CD14-positive monocyte (primary cell): ENCODE measurements around the gene CRY2. TPM values are rescaled to one million over a fixed set of nuclear protein-coding genes. Genes with fewer than 3 reads are reported as not detected.

ENCODE experiments used
- DNase-seq, 3 donors: peaks; one replicate each; pipeline ENCODE4 v3.0.0-alpha.2; 2011 to 2022
- H2AFZ ChIP-seq: 2 replicates; pipeline ENCODE4 v1.6.0; 2012; ENCODE audit warnings: mild to moderate bottlenecking, low read depth, low read length, inconsistent platforms; ENCODE audit not compliant: insufficient read depth, poor library complexity, severe bottlenecking
- H3K27ac ChIP-seq, 2 donors: 1 replicate in 1 of 2; 2 replicates in 1 of 2; pipeline ENCODE4 v1.5.1; 2012 to 2013; ENCODE audit warnings: low read length in 2 of 2, control low read depth in 1 of 2, inconsistent platforms in 1 of 2, low read depth in 1 of 2, mild to moderate bottlenecking in 1 of 2
- H3K27me3 ChIP-seq, 2 donors: one replicate each; pipeline versions ENCODE4 v1.6.0 to v1.6.1; 2011 to 2013; ENCODE audit warnings: low read length in 2 of 2; ENCODE audit not compliant: control insufficient read depth in 2 of 2, insufficient read depth in 2 of 2
- H3K36me3 ChIP-seq, 2 donors: replicated peaks in 1 of 2; 1 replicate in 1 of 2; 2 replicates in 1 of 2; pipeline versions ENCODE4 v1.5.1 to v1.6.1; 2012 to 2013; ENCODE audit warnings: low read length in 2 of 2, control low read depth in 1 of 2, inconsistent platforms in 1 of 2, mild to moderate bottlenecking in 1 of 2; ENCODE audit not compliant: insufficient read depth in 2 of 2, control insufficient read depth in 1 of 2
- H3K4me1 ChIP-seq, 2 donors: 1 replicate in 1 of 2; 2 replicates in 1 of 2; pipeline versions ENCODE4 v1.5.1 to v1.6.1; 2012 to 2013; ENCODE audit warnings: low read length in 2 of 2, control low read depth in 1 of 2, inconsistent platforms in 1 of 2, mild to moderate bottlenecking in 1 of 2, moderate library complexity in 1 of 2; ENCODE audit not compliant: insufficient read depth in 2 of 2, control insufficient read depth in 1 of 2
- H3K4me2 ChIP-seq: replicated peaks from 2 replicates; pipeline ENCODE3; 2012; ENCODE audit warnings: low read length, moderate library complexity, mild to moderate bottlenecking; ENCODE audit not compliant: poor library complexity, severe bottlenecking; ENCODE audit errors: extremely low read depth
- H3K4me3 ChIP-seq, 3 experiments: fragments of 200-600 bp in 1 of 3; sonication (generic) in 1 of 3; replicated peaks in 1 of 3; 1 replicate in 2 of 3; 2 replicates in 1 of 3; pipeline ENCODE4 v1.5.1; 2011 to 2013; ENCODE audit warnings: low read length in 3 of 3, mild to moderate bottlenecking in 3 of 3, control low read depth in 2 of 3, low read depth in 2 of 3, inconsistent platforms in 1 of 3, moderate library complexity in 1 of 3
- H3K79me2 ChIP-seq: 2 replicates; pipeline ENCODE4 v1.6.0; 2012; ENCODE audit warnings: mild to moderate bottlenecking, control low read depth, inconsistent platforms, low read length, moderate library complexity; ENCODE audit not compliant: insufficient read depth
- H3K9ac ChIP-seq: 2 replicates; pipeline ENCODE4 v1.6.0; 2017; ENCODE audit warnings: low read length, mild to moderate bottlenecking; ENCODE audit not compliant: insufficient read depth, poor library complexity, severe bottlenecking
- H3K9me3 ChIP-seq, 2 donors: replicated peaks in 1 of 2; 1 replicate in 1 of 2; 2 replicates in 1 of 2; pipeline versions ENCODE4 v1.5.1 to v1.6.1; 2012 to 2013; ENCODE audit warnings: low read length in 2 of 2, control low read depth in 1 of 2; ENCODE audit not compliant: control insufficient read depth in 1 of 2, insufficient read depth in 1 of 2
- H4K20me1 ChIP-seq: 2 replicates; pipeline ENCODE4 v1.6.0; 2012; ENCODE audit warnings: mild to moderate bottlenecking, low read length, control low read depth, moderate library complexity; ENCODE audit not compliant: insufficient read depth
- H3K27ac Mint-ChIP-seq, 7 donors: one replicate each; pipeline ENCODE4 v1.8.0; 2020; ENCODE audit warnings: mild to moderate bottlenecking in 7 of 7, mixed read lengths in 7 of 7, moderate library complexity in 6 of 7, inconsistent platforms in 2 of 7
- H3K27me3 Mint-ChIP-seq, 3 donors: one replicate each; pipeline ENCODE4 v1.8.0; 2021 to 2022; ENCODE audit warnings: low read depth in 3 of 3, mild to moderate bottlenecking in 3 of 3, mixed read lengths in 3 of 3, moderate library complexity in 3 of 3, inconsistent platforms in 1 of 3
- H3K36me3 Mint-ChIP-seq, 2 donors: one replicate each; pipeline ENCODE4 v1.8.0; 2020; ENCODE audit warnings: mixed read lengths in 2 of 2, inconsistent platforms in 1 of 2, mild to moderate bottlenecking in 1 of 2
- H3K4me1 Mint-ChIP-seq: one replicate; pipeline ENCODE4 v1.8.0; 2020; ENCODE audit warnings: mild to moderate bottlenecking, mixed read lengths
- H3K4me3 Mint-ChIP-seq, 2 donors: one replicate each; pipeline ENCODE4 v1.8.0; 2020; ENCODE audit warnings: mild to moderate bottlenecking in 2 of 2, mixed read lengths in 2 of 2, moderate library complexity in 1 of 2
- H3K9me3 Mint-ChIP-seq, 7 donors: one replicate each; pipeline ENCODE4 v1.8.0; 2020 to 2022; ENCODE audit warnings: mixed read lengths in 7 of 7, mild to moderate bottlenecking in 6 of 7, moderate library complexity in 6 of 7, inconsistent platforms in 2 of 7
- CTCF ChIP-seq: fragments of 200-600 bp; IDR thresholded peaks from one replicate; pipeline ENCODE4 v1.8.0; 2022; ENCODE audit warnings: antibody characterized with exemption, mild to moderate bottlenecking
- WGBS: methylation state at CpG from one replicate; pipeline ENCODE4 v1.1.5; 2013; ENCODE audit warnings: missing lambda C conversion rate; ENCODE audit not compliant: insufficient coverage; 5-methylcytosine and 5-hydroxymethylcytosine counted together
- intact Hi-C, 2 donors: fragments of 100-400 bp; cut with micrococcal nuclease; formaldehyde crosslinking; loops; one replicate each; pipeline versions ENCODE4 v1.15.0 to v1.15.1; 2023
- polyA plus RNA-seq, 3 donors: library from polyadenylated mRNA; depleted of rRNA in 1 of 3; unstranded in 2 of 3; stranded (reverse) in 1 of 3; fragments of 300-500 nt in 2 of 3; fragments of >200 nt in 1 of 3; fragmentation: Illumina TruSeq in 2 of 3; gene quantifications; 1 replicate in 2 of 3; 2 replicates in 1 of 3; pipeline ENCODE4 v1.2.3, GENCODE V29; 2012 to 2021

The CRY2 gene
- polyA plus RNA-seq, 3 donors: 5.1 to 12.5 (median 7.2) TPM

- Mint-ChIP-seq H3K27ac (peak overlapping the region; percentile 96 to 99 (median 98)), H3K4me1 (peaks cover 29% of the 10 kb centered on the region), H3K36me3 (peaks cover 36 to 40% of the 10 kb centered on the region in 2 donors), H3K9me3 (peaks cover 0 to 6% (median 0%) of the 10 kb centered on the region in 7 donors), H3K27me3 (peaks cover 7 to 16% (median 14%) of the 10 kb centered on the region in 3 donors), H3K4me3 (peak overlapping the region; percentile 97 to 98)
- Histone ChIP-seq H3K79me2 (peaks cover 29% of the 10 kb centered on the region), H3K27me3 (peaks cover 4 to 13% of the 10 kb centered on the region in 2 donors), H2AFZ (peak overlapping the region; percentile 96), H3K4me3 (peak overlapping the region; percentile 71 to 91 (median 82)), H3K27ac (peak overlapping the region; percentile 93 to 96), H3K4me1 (peaks cover 15 to 23% of the 10 kb centered on the region in 2 donors), H3K9me3 (no peaks in the 10 kb centered on the region), H3K36me3 (peaks cover 37 to 42% of the 10 kb centered on the region in 2 donors), H3K9ac (peak overlapping the region; percentile 90), H3K4me2 (peak overlapping the region; percentile 92), H4K20me1 (peaks cover 23% of the 10 kb centered on the region)
- DNase-seq: no peak
- no peak for TF ChIP-seq CTCF
- intact Hi-C loops: loop anchor here (5.0 to 10.0 kb wide), 2 partner anchors 70 to 698 kb away; partner anchors contain the start of genes CRY2 (in 2 of the 2), ATG13 (in 1 of the 2) and HARBI1 (in 1 of the 2)
- 8% methylated on average over 7 of the region's 16 CpGs for WGBS
These were observed 70.0 kb downstream of the CRY2 start for GRCh38 chr11:45917286-45917622.

GRCh38 chr11:45917623-45918330 lies 70.5 kb downstream of the CRY2 start, which contains the start of gene PEX16:
TSS of gene PEX16 (minus strand) at chr11:45917877. CDS start at chr11:45917811, 66 bp downstream.
- 0% methylated on average over 44 of the region's 45 CpGs for WGBS
- H3K9me3 Mint-ChIP-seq: peaks cover 0 to 6% (median 0%) of the 10 kb centered on the region in 7 donors
- DNase-seq: peak; percentile 99
- peak within 1 kb of the TSS; percentile 97 to 98 for H3K4me3 Mint-ChIP-seq
- Histone ChIP-seq H3K4me2 (peak within 1 kb of the TSS; percentile 92), H3K9ac (peak within 1 kb of the TSS; percentile 90), H3K4me1 (peaks cover 16 to 28% of the 10 kb centered on the region in 2 donors), H3K9me3 (no peaks in the 10 kb centered on the region), H3K27ac (peak within 1 kb of the TSS; percentile 93 to 96), H2AFZ (peak within 1 kb of the TSS; percentile 96), H4K20me1 (peaks cover 23% of the 10 kb centered on the region), H3K79me2 (peaks cover 29% of the 10 kb centered on the region), H3K36me3 (peaks cover 34 to 37% of the 10 kb centered on the region in 2 donors), H3K27me3 (peaks cover 6 to 15% of the 10 kb centered on the region in 2 donors), H3K4me3 (peak within 1 kb of the TSS; percentile 71 to 91 (median 82))
- peaks cover 7 to 17% (median 14%) of the 10 kb centered on the region in 3 donors for H3K27me3 Mint-ChIP-seq
- intact Hi-C loops: loop anchor here (5.0 to 10.0 kb wide), 2 partner anchors 70 to 697 kb away; partner anchors contain the start of genes CRY2 (in 2 of the 2), ATG13 (in 1 of the 2) and HARBI1 (in 1 of the 2)
- H3K4me1 Mint-ChIP-seq: peaks cover 29% of the 10 kb centered on the region
- peak within 1 kb of the TSS; percentile 96 to 99 (median 98) for H3K27ac Mint-ChIP-seq
- peaks cover 35 to 36% of the 10 kb centered on the region in 2 donors for H3K36me3 Mint-ChIP-seq
- TF ChIP-seq CTCF: no peak
